Neuronal stem cell (in vitro differentiated cells): ENCODE results near the gene TLX1.

Experiments
- DNase-seq: peaks from one replicate; pipeline ENCODE4 v3.0.0-alpha.2; 2013; ENCODE audit warnings: low spot score
- H2AFZ ChIP-seq: one replicate; pipeline ENCODE4 v1.6.1; 2013; ENCODE audit warnings: mild to moderate bottlenecking, low read length, inconsistent platforms
- H2AK5ac ChIP-seq: 2 replicates; pipeline ENCODE4 v1.6.1; 2013; ENCODE audit warnings: low read depth, mild to moderate bottlenecking, inconsistent platforms, low read length, moderate library complexity, mixed read lengths
- H2BK120ac ChIP-seq: 2 replicates; pipeline ENCODE4 v1.6.1; 2013; ENCODE audit warnings: low read depth, mild to moderate bottlenecking, inconsistent platforms, low read length, moderate library complexity, mixed read lengths
- H2BK12ac ChIP-seq: one replicate; pipeline ENCODE4 v1.6.1; 2013; ENCODE audit warnings: low read length, inconsistent platforms
- H2BK15ac ChIP-seq: 2 replicates; pipeline ENCODE4 v1.6.1; 2013; ENCODE audit warnings: mild to moderate bottlenecking, low read length, inconsistent platforms, mixed read lengths
- H2BK5ac ChIP-seq: one replicate; pipeline ENCODE4 v1.6.1; 2013; ENCODE audit warnings: inconsistent platforms, mild to moderate bottlenecking, low read length, moderate library complexity
- H3K14ac ChIP-seq: one replicate; pipeline ENCODE4 v1.6.1; 2013; ENCODE audit warnings: low read length, inconsistent platforms
- H3K18ac ChIP-seq: 2 replicates; pipeline ENCODE4 v1.6.1; 2013; ENCODE audit warnings: low read length, inconsistent platforms
- H3K23ac ChIP-seq: 2 replicates; pipeline ENCODE4 v1.6.1; 2013; ENCODE audit warnings: low read depth, mild to moderate bottlenecking, mixed read lengths, low read length, inconsistent platforms; ENCODE audit not compliant: poor library complexity
- H3K27ac ChIP-seq: replicated peaks from 3 replicates; pipeline ENCODE4 v1.5.1; 2013; ENCODE audit warnings: low read length, inconsistent platforms
- H3K27me3 ChIP-seq, 3 experiments: 2 replicates each; pipeline ENCODE4 v1.6.1; 2013; ENCODE audit warnings: low read length in 3 of 3, mild to moderate bottlenecking in 2 of 3, inconsistent platforms in 1 of 3, low read depth in 1 of 3, mixed read lengths in 1 of 3, moderate library complexity in 1 of 3; ENCODE audit not compliant: control insufficient read depth in 3 of 3, insufficient read depth in 3 of 3
- H3K36me3 ChIP-seq, 2 donors: replicated peaks in 1 of 2; 2 replicates each; pipeline ENCODE4 v1.6.1; 2013; ENCODE audit warnings: low read length in 2 of 2; ENCODE audit not compliant: control insufficient read depth in 2 of 2, insufficient read depth in 2 of 2
- H3K4ac ChIP-seq: 2 replicates; pipeline ENCODE4 v1.6.1; 2013; ENCODE audit warnings: inconsistent platforms, mild to moderate bottlenecking, low read length, moderate library complexity
- H3K4me1 ChIP-seq, 2 donors: 1 replicate in 1 of 2; 2 replicates in 1 of 2; pipeline ENCODE4 v1.6.1; 2013; ENCODE audit warnings: low read length in 2 of 2, low read depth in 1 of 2; ENCODE audit not compliant: control insufficient read depth in 2 of 2, insufficient read depth in 1 of 2
- H3K4me2 ChIP-seq: one replicate; pipeline ENCODE4 v1.6.1; 2013; ENCODE audit warnings: mild to moderate bottlenecking, low read length, inconsistent platforms; ENCODE audit not compliant: insufficient read depth, poor library complexity, severe bottlenecking
- H3K4me3 ChIP-seq, 2 donors: 2 replicates each; pipeline ENCODE4 v1.5.1; 2013; ENCODE audit warnings: low read length in 2 of 2, mild to moderate bottlenecking in 2 of 2, inconsistent platforms in 1 of 2, moderate library complexity in 1 of 2
- H3K79me1 ChIP-seq: one replicate; pipeline ENCODE4 v1.6.1; 2013; ENCODE audit warnings: low read depth, mild to moderate bottlenecking, inconsistent platforms, low read length, moderate library complexity
- H3K9ac ChIP-seq: one replicate; pipeline ENCODE4 v1.6.1; 2013; ENCODE audit warnings: mild to moderate bottlenecking, low read depth, low read length, inconsistent platforms; ENCODE audit not compliant: poor library complexity
- H3K9me3 ChIP-seq, 2 donors: replicated peaks in 1 of 2; 2 replicates each; pipeline versions ENCODE3 to v1.6.1; 2013; ENCODE audit warnings: low read length in 2 of 2, mild to moderate bottlenecking in 2 of 2, inconsistent platforms in 1 of 2, low read depth in 1 of 2, mixed read lengths in 1 of 2, moderate library complexity in 1 of 2; ENCODE audit not compliant: control insufficient read depth in 2 of 2, insufficient read depth in 1 of 2
- H4K8ac ChIP-seq: one replicate; pipeline ENCODE4 v1.6.1; 2013; ENCODE audit warnings: low read depth, mild to moderate bottlenecking, inconsistent platforms, low read length, moderate library complexity
- H4K91ac ChIP-seq: one replicate; pipeline ENCODE4 v1.6.1; 2013; ENCODE audit warnings: low read length, low read depth, mild to moderate bottlenecking, inconsistent platforms; ENCODE audit not compliant: poor library complexity
- WGBS, 2 donors: extraction: QIAGEN DNeasy Blood & Tissue Kit; methylation state at CpG; one replicate each; pipeline ENCODE4 v1.1.7; 2013; ENCODE audit warnings: missing lambda C conversion rate in 2 of 2, mixed read lengths in 1 of 2; ENCODE audit not compliant: insufficient read length in 2 of 2, insufficient replicate concordance in 1 of 2; ENCODE audit errors: extremely low coverage in 2 of 2; 5-methylcytosine and 5-hydroxymethylcytosine counted together

TLX1 gene

DNA sequence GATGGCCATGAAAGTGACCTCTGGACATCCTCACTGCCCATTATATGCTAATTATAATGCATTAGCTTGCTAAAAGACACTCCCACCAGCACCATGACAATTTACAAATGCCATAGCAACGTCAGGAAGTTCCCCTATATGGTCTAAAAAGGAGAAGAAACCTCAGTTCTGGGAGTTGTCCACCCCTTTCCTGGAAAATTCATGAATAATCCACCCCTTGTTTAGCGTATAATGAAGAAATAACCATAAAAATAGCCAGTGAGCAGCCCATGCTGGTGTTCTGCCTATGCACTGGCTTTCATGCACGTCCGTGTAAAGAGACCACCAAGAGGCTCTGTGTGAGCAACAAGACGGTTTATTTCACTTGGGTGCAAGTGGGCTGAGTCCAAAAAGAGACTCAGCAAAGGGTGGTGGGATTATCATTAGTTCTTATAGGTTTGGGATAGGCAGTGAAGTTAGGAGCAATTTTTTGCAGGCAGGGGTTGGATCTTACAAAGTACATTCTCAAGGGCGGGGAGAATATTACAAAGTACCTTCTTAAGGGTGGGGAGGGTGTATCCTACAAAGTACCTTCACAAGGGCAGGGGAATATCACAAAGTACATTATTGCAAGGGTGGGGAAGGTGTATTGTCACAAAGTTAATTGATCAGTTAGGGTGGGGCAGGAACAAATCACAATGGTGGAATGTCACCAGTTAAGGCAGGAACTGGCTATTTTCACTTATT, 52.5 kb downstream of the TLX1 start:
- Histone ChIP-seq H3K27me3 (peaks cover 0 to 14% (median 2%) of the 10 kb centered on the region in 3 experiments), H3K79me1 (no peaks in the 10 kb centered on the region), H3K14ac (no peak overlapping the region), H2BK120ac (no peak overlapping the region), H2BK12ac (no peak overlapping the region), H3K36me3 (no peaks in the 10 kb centered on the region), H3K9ac (no peak overlapping the region), H2BK5ac (no peak overlapping the region), H4K91ac (no peak overlapping the region), H3K4me3 (no peak overlapping the region), H2AFZ (no peak overlapping the region), H3K4me1 (no peaks in the 10 kb centered on the region), H3K23ac (no peak overlapping the region), H2BK15ac (no peak overlapping the region), H4K8ac (no peak overlapping the region), H3K4ac (no peak overlapping the region), H3K4me2 (no peak overlapping the region), H3K9me3 (no peaks in the 10 kb centered on the region), H3K27ac (no peak overlapping the region), H2AK5ac (no peak overlapping the region), H3K18ac (no peak overlapping the region)
- no peak for DNase-seq
- no CpG with 5 or more reads among the region's 6 CpGs for WGBS, 2 donors
